HL-60/S4 treated with retinoic acid at 250 ng/mL for 4 days and 3 days (cell line): ENCODE data around the gene AFAP1L2.

ENCODE experiments used
- in situ Hi-C: fragments of 300-500 bp; cut with MboI; formaldehyde crosslinking; loops from 2 replicates; pipeline ENCODE4 v1.7.0; 2022; ENCODE audit warnings: low sequenced_read_pairs

AFAP1L2 gene

DNA sequence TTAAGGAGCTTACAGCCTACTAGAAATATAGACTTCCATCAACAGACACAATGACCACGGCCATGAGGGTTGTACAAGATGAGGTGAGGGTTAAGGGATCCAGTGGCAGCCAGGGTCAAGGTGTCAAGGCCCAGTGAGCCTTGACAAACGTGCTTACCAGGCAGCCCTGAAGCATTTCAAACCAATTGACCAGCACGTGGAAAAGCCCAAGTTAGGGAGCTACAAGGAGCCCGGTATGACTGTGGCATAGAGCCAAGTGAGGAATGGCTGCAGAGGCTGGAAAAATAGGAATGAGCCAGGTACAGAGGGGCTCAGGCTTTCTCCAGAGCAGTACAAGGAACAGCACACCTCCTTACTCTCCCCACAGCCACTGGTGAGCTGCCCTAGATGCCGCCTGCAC is 12.7 kb downstream of the AFAP1L2 start:
- in situ Hi-C loops = no loop called here

DNA sequence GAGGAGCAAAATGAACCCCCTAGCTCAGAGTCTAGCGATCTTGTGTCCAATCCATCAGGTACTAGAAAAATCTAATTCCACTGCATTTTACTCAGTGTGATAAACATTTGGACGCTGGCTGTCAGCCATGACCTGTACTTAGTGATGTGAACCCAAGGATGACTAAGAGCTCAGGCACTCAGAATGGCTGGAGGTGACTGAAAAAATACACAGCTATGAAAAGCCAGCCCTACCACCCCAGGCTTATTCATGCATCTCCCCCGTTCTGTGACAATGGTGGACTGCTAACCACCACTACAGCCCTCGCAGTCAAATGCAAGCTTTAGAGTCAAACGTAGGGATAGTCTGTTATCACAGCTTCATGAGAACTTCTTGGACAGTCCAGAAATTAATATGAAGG is 14.9 kb downstream of the AFAP1L2 start:
- in situ Hi-C loops = no loop called here

DNA sequence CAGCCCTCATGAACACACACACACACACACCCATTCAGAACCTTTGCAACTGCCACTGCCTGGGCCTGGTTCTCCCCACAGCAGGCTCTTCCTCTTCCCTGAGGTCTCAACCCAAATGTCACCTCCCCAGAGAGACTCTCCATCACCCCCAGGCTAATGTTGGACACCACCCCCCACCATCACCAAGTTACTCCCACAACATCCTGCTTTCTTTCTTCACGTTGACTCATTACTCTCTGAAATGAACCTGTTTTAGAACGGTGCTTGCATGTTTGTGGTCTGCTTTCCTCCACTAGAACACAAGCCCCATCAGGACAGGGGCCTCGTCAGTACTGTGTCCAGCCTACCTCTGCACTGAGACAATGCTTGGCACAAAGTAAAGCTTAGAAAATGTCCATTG is 16.0 kb downstream of the AFAP1L2 start:
- in situ Hi-C loops = no loop called here

DNA sequence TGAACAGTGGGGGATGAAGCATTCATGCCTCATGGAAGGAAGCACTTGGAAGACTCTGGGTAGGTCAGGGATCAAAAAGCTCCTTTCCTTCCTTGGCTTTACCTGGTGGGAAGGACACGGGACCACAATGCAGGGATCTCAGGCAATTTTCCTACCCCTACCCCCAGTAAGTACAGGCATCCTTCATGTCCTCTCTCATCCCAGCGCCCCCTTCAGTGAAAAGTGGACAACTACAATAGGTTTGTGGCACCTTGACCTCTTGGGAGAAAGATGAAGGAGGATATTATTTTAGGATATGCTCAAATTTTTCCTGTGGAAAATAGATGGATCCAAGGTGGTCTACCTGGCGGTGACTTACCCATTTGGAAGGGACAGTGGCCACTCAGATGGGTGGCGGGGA is 16.5 kb downstream of the AFAP1L2 start:
- in situ Hi-C loops = no loop called here

- in situ Hi-C loops = no loop called here
These were observed 17.9 kb downstream of the AFAP1L2 start for GRCh38 chr10:114386452-114386851.

DNA sequence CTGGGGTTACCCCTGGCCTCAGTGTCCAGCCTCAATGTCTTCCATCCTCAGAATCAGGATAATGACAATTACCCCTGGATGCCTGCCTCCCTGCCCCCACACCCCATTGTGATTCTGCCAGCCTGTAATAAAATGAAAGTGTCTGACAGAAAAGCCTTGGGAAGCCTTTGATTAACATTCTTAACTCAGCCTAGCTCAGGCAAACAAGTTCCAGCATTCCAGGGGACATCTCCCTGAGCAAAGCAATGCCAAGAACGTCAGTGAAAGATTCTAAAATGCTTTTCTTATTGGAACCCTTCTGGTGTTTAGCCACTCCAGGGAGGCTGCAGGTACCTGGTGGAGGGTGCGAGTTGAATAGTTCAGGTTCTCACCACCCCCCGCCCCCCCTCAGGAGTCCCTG is 18.7 kb downstream of the AFAP1L2 start:
- in situ Hi-C loops = no loop called here

DNA sequence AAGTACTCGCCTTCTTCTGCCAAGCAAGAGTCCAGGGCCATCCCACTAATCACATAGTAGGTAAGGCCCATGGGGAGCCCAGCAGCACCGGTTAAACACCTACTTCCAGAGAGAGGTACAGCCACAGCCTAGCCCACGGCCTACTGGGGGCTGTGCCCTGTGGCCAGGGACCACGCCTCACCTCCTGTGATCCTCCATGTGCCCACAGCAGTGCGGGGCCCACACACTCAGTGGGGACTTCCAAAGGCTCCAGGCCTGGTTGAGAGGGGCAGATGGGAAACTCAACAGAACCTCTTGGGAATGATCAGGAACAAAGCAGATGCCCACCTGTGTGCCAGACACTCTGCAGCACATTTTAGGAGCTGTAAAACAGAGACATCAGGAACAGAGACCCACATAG is 19.7 kb downstream of the AFAP1L2 start:
- in situ Hi-C loops = no loop called here

GRCh38 chr10:114384181-114384580 is 20.1 kb downstream of the AFAP1L2 start:
- in situ Hi-C loops = no loop called here

GRCh38 chr10:114380797-114381196 is 23.5 kb downstream of the AFAP1L2 start:
- in situ Hi-C loops = no loop called here

GRCh38 chr10:114380060-114380459 is 24.2 kb downstream of the AFAP1L2 start:
- in situ Hi-C loops = no loop called here

DNA sequence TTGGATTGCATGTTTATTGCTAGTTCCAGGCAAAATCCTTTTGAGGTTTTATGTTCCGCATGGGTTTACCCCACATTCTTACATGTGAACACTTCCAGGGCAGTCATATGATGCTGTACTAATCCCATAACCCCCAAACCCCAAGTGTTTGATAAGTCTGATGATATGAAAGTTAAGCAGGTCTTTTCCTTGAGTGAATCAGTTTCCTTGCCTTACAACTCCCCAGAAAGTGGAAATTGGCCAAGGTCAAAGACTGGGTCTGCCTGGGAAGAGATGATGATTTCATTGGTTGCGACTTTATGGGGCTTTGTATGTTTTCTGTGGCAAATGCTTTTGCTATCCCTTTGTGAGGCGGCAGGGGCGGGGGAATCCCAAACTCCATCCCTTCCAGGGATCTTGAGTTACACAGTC is 24.7 kb downstream of the AFAP1L2 start:
- in situ Hi-C loops = no loop called here

GRCh38 chr10:114376523-114376922 is 27.8 kb downstream of the AFAP1L2 start:
- in situ Hi-C loops = no loop called here

DNA sequence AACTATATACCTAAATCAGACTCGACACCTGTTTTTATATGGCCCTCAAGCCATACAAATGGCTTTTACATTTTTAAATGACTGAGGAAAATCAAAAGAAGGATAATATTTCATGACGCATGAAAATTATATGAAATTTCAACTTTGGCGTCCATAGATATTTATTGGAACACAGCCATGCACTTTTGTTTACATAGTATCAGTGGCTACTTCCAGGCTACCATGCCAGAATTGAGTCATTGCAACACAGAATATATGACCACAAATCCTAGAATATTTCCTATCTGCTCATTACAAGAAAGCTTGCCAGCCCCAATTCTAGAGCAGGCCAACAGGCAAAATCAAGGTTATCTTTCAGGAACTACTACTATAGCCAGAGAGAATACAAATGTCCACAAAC is 29.3 kb downstream of the AFAP1L2 start:
- in situ Hi-C loops = no loop called here

GRCh38 chr10:114374053-114374791 is 30.1 kb downstream of the AFAP1L2 start:
- in situ Hi-C loops = no loop called here

DNA sequence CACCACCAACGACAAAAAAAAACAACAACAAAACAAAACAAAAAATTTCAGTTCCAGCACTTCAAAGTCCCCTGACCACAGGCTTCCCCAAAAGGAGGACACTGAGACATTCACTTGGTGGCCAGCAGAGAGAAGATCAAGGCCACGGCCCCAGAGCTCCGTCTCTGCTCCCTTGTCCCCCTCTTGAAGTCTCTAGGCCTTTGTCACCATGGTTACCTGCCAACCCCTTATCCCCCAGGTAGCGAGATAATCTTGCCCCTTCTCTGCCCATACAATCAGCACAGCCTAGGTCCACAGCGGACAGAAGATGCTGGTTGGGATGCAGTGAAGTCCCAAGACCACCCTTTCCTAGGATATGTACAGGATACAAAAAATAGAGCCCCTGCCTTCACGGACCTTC is 30.7 kb downstream of the AFAP1L2 start:
- in situ Hi-C loops = no loop called here

DNA sequence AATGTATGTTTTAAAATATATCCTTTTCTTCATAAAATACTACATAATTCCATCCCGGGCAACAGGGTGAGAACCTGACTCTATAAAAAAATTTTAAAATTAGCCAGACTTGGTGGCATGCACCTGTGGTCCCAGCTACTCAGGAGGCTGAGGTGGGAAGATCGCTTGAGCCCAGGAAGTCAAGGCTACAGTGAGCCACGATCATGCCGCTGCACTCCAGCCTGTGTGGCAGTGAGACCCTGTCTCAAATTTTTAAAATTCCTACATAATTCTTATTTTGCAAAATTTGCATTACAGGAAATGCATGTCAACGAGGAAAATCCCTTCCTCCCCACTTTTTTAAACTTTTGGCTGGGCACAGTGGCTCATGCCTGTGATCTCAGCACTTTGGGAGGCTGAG is 31.3 kb downstream of the AFAP1L2 start:
- in situ Hi-C loops = no loop called here

DNA sequence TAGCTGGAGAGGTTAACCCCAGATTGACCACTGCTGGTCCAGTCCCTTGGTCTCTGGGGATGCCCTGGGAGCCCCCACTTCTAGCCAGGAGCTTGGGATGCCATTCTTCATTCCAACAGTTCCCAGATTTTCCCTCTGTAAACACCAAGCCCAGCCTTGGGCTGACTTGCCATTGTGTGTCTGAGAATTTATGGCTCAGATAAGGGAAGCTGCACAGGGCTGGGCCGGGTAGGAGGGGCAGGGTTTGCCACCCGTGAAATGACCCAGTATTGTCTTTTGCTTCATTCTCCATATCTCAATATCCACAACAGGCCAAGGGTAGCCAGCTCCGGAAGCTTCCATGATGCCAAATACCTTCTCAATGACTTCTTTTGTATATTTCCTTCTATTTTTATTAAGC is 32.1 kb downstream of the AFAP1L2 start:
- in situ Hi-C loops = no loop called here

DNA sequence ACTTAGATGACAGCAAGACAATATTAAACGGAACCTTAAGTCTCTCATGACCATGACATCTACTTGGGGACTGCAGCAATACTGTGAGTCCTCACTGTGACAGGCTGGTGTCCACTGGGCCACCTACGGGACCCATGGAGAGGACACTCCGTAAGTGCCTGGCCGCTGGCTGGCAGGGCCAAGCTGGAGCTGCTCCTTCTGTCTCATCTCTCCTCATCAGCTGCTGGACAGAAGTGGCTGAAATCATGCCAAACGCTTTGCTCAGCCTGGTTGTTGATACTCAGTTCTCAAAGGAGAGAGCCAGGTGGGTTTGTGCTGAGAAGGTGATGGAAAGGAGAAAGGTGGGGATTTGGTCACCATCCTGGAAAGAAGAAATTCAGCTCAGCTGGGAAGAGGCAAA is 33.3 kb downstream of the AFAP1L2 start:
- in situ Hi-C loops = no loop called here

GRCh38 chr10:114370199-114370598 is 34.1 kb downstream of the AFAP1L2 start:
- in situ Hi-C loops = no loop called here

DNA sequence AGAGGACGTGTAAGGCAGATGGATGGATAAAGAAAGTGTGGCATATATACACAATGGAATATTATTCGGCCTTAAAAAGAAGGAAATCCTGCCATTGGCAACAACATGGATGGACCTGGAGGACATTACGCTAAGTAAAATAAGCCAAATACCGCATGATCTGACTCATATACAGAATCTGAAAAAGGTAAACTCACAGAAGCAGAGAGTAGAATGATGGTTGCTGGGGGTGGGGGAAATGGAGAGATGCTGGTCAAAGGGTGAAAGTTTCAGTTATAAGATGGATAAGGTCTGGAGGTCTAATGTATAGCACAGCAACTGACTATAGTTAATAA is 36.3 kb downstream of the AFAP1L2 start:
- in situ Hi-C loops = no loop called here

DNA sequence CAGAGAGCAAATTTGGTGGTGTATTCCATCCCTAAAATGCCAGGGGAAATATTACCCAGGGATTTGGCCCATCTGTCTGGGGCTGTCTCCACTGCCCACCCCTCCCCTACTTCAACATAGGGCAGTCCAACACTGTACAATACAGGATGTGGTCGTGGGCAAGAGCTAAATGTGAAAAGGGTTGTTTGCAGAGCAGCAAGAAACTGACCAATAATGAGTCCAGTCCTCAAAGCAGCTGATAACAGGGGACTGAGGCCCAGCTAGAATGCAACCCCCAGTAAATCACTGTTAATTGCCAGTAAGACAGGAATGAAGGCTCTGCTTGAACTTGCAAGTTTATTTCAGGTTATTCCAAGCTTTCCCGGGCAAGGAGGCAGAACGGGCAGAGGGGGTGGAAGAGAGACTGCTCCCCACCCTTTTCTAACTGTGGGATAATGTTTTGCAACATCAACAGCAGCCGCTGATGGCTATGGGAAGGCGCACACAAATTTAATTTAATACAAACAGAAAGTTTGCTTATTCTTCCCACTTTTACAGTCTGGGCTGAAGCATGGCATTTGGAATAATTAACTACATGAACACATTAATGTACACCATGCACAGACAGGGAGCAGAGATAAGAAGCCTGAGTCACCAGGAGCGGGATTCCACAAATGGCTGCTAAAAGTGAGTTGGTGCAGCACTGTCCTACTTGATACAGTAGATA is 36.8 kb downstream of the AFAP1L2 start:
- in situ Hi-C loops = no loop called here

- in situ Hi-C loops = no loop called here
These were observed 39.6 kb downstream of the AFAP1L2 start for GRCh38 chr10:114364726-114365125.
